Measurements from ENCODE around the gene S1PR5. TPM values are rescaled to one million over a fixed set of nuclear protein-coding genes. Genes with fewer than 3 reads are reported as not detected.

The S1PR5 gene
- polyA plus RNA-seq, 1 donor (not counting 4 experiments of a cell fraction or from before 2014, with no cell fraction given): 10.5 TPM

- no peak for FAIRE-seq
- H4K20me1 ChIP-seq (ENCODE audit: control insufficient read depth, extremely low read depth, insufficient read depth, low read length): no peaks in the 10 kb centered on the region
Observed at GRCh38 chr19:10514211-10515145, 2.8 kb downstream of the S1PR5 start.

GRCh38 chr19:10513223-10513622 lies 4.0 kb downstream of the S1PR5 start:
- Histone ChIP-seq H4K20me1 (ENCODE audit: control insufficient read depth, extremely low read depth, insufficient read depth, low read length) (no peaks in the 10 kb centered on the region), H3K4me3 (ENCODE audit: control insufficient read depth in 2 of 3, extremely low read depth in 1 of 3, insufficient read depth in 2 of 3, low read depth in 1 of 3, low read length in 3 of 3) (no peak overlapping the region), H3K9me1 (ENCODE audit: control insufficient read depth, extremely low read depth, insufficient read depth, low read length) (no peaks in the 10 kb centered on the region), H3K4me1 (ENCODE audit: control insufficient read depth, extremely low read depth, insufficient read depth, low read length) (peaks cover 35% of the 10 kb centered on the region), H2AFZ (ENCODE audit: control insufficient read depth, low read length) (no peak overlapping the region), H3K4me2 (ENCODE audit: control insufficient read depth, extremely low read depth, insufficient read depth, low read depth, low read length) (no peak overlapping the region), H3K9ac (ENCODE audit: control insufficient read depth, extremely low read depth, insufficient read depth, low read length) (no peak overlapping the region), H3K79me2 (ENCODE audit: control insufficient read depth, insufficient read depth, low read length) (peaks cover 37% of the 10 kb centered on the region), H3K27me3 (ENCODE audit: control insufficient read depth, extremely low read depth, insufficient read depth, low read length) (no peaks in the 10 kb centered on the region), H3K27ac (ENCODE audit: control insufficient read depth, insufficient read depth, low read length) (no peak overlapping the region), H3K9me3 (ENCODE audit: control insufficient read depth, low read depth, low read length) (no peaks in the 10 kb centered on the region), H3K36me3 (ENCODE audit: control insufficient read depth in 2 of 2, extremely low read depth in 1 of 2, insufficient read depth in 2 of 2, low read length in 2 of 2) (peaks cover 5 to 12% of the 10 kb centered on the region in 2 experiments)
- dilution Hi-C loops (cut with MboI; ENCODE audit: extremely low pct_ligation_motif_present, low sequenced_read_pairs): loop anchor here (5.0 kb wide), 1 partner anchor 44 kb away; no protein-coding TSS in a partner anchor
- DNase-seq (ENCODE audit: low read depth, low spot score): no peak
- no peak for FAIRE-seq
- TF ChIP-seq EZH2 (IDR thresholded peaks at IDR 0.05; ENCODE audit: low read length): no peak
- TF ChIP-seq, protein P1, sequence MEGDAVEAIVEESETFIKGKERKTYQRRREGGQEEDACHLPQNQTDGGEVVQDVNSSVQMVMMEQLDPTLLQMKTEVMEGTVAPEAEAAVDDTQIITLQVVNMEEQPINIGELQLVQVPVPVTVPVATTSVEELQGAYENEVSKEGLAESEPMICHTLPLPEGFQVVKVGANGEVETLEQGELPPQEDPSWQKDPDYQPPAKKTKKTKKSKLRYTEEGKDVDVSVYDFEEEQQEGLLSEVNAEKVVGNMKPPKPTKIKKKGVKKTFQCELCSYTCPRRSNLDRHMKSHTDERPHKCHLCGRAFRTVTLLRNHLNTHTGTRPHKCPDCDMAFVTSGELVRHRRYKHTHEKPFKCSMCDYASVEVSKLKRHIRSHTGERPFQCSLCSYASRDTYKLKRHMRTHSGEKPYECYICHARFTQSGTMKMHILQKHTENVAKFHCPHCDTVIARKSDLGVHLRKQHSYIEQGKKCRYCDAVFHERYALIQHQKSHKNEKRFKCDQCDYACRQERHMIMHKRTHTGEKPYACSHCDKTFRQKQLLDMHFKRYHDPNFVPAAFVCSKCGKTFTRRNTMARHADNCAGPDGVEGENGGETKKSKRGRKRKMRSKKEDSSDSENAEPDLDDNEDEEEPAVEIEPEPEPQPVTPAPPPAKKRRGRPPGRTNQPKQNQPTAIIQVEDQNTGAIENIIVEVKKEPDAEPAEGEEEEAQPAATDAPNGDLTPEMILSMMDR (optimal IDR thresholded peaks at IDR 0.05 in 1 of 3, IDR thresholded peaks at IDR 0.05 in 1 of 3, conservative IDR thresholded peaks at IDR 0.05 in 1 of 3; ENCODE audit: extremely low read depth in 1 of 3, insufficient read depth in 2 of 3, low read length in 3 of 3): no peak

More at GRCh38 chr19:10514211-10515145, 2.8 kb downstream of the S1PR5 start:
- dilution Hi-C loops (cut with MboI; ENCODE audit: extremely low pct_ligation_motif_present, low sequenced_read_pairs): loop anchor here (5.0 kb wide), 1 partner anchor 43 kb away; no protein-coding TSS in a partner anchor
- no peak overlapping the region for H3K4me2 ChIP-seq (ENCODE audit: control insufficient read depth, extremely low read depth, insufficient read depth, low read depth, low read length)
- H3K79me2 ChIP-seq (ENCODE audit: control insufficient read depth, insufficient read depth, low read length): peaks cover 37% of the 10 kb centered on the region
- H2AFZ ChIP-seq (ENCODE audit: control insufficient read depth, low read length): no peak overlapping the region
- no peak overlapping the region for H3K27ac ChIP-seq (ENCODE audit: control insufficient read depth, insufficient read depth, low read length)
- no peak overlapping the region for H3K9ac ChIP-seq (ENCODE audit: control insufficient read depth, extremely low read depth, insufficient read depth, low read length)
- TF ChIP-seq, protein P1 (optimal IDR thresholded peaks at IDR 0.05 in 1 of 3, IDR thresholded peaks at IDR 0.05 in 1 of 3, conservative IDR thresholded peaks at IDR 0.05 in 1 of 3; ENCODE audit: extremely low read depth in 1 of 3, insufficient read depth in 2 of 3, low read length in 3 of 3): no peak
- TF ChIP-seq EZH2 (IDR thresholded peaks at IDR 0.05; ENCODE audit: low read length): no peak
- H3K4me3 ChIP-seq (ENCODE audit: control insufficient read depth in 2 of 3, extremely low read depth in 1 of 3, insufficient read depth in 2 of 3, low read depth in 1 of 3, low read length in 3 of 3): no peak overlapping the region
- H3K36me3 ChIP-seq (ENCODE audit: control insufficient read depth in 2 of 2, extremely low read depth in 1 of 2, insufficient read depth in 2 of 2, low read length in 2 of 2): peaks cover 5 to 12% of the 10 kb centered on the region in 2 experiments
- no peaks in the 10 kb centered on the region for H3K9me3 ChIP-seq (ENCODE audit: control insufficient read depth, low read depth, low read length)
- no peaks in the 10 kb centered on the region for H3K9me1 ChIP-seq (ENCODE audit: control insufficient read depth, extremely low read depth, insufficient read depth, low read length)
- no peak for DNase-seq (ENCODE audit: low read depth, low spot score)
- H3K4me1 ChIP-seq (ENCODE audit: control insufficient read depth, extremely low read depth, insufficient read depth, low read length): peaks cover 43% of the 10 kb centered on the region
- H3K27me3 ChIP-seq (ENCODE audit: control insufficient read depth, extremely low read depth, insufficient read depth, low read length): no peaks in the 10 kb centered on the region
